ENCODE data around the gene CPNE5.

GRCh38 chr6:36850021-36850420 lies 10.8 kb upstream of the CPNE5 start:
- TF ChIP-seq POLR2A (IDR thresholded peaks at IDR 0.05; ENCODE audit: low read length): no peak
- TF ChIP-seq, protein P1, sequence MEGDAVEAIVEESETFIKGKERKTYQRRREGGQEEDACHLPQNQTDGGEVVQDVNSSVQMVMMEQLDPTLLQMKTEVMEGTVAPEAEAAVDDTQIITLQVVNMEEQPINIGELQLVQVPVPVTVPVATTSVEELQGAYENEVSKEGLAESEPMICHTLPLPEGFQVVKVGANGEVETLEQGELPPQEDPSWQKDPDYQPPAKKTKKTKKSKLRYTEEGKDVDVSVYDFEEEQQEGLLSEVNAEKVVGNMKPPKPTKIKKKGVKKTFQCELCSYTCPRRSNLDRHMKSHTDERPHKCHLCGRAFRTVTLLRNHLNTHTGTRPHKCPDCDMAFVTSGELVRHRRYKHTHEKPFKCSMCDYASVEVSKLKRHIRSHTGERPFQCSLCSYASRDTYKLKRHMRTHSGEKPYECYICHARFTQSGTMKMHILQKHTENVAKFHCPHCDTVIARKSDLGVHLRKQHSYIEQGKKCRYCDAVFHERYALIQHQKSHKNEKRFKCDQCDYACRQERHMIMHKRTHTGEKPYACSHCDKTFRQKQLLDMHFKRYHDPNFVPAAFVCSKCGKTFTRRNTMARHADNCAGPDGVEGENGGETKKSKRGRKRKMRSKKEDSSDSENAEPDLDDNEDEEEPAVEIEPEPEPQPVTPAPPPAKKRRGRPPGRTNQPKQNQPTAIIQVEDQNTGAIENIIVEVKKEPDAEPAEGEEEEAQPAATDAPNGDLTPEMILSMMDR (IDR thresholded peaks at IDR 0.05): no peak
- TF ChIP-seq HOXA7 (CRISPR knock-in tag; IDR thresholded peaks at IDR 0.05): no peak
